Spleen (tissue), 7 donors: Measurements from ENCODE around the gene TNFRSF1B.
A peak's percentile ranks its signal among the peaks of the same experiment; 100 is the strongest.

Experiments
- CTCF ChIP-seq, 11 experiments: fragments of 200-600 bp in 7 of 11; fragments of 450-650 bp in 4 of 11; sonication (generic) in 4 of 11; IDR thresholded peaks in 8 of 11; conservative IDR thresholded peaks in 3 of 11; 1 replicate in 7 of 11; 2 replicates in 4 of 11; pipeline versions ENCODE4 v1.4.0 to v1.8.0; 2016 to 2021; ENCODE audit warnings: antibody characterized with exemption in 11 of 11, inconsistent platforms in 4 of 11, mild to moderate bottlenecking in 1 of 11
- POLR2A ChIP-seq, 3 donors: fragments of 450-650 bp; IDR thresholded peaks; one replicate each; pipeline ENCODE4 v1.5.1; 2017; ENCODE audit warnings: antibody characterized with exemption in 3 of 3, mild to moderate bottlenecking in 1 of 3
- POLR2AphosphoS5 ChIP-seq, 3 donors: sonication (generic); formaldehyde crosslinking; IDR thresholded peaks; one replicate each; pipeline ENCODE4 v1.5.1; 2017; ENCODE audit warnings: antibody characterized with exemption in 3 of 3
- donor health status: DM: no; HTN: no; CAD: no; lungs with moderate emphysema.
- donor health status: DM: no; HTN: no; CAD: no.
- donor health status: DM: no; HTN: no; CAD: no.

- TF ChIP-seq CTCF (IDR thresholded peaks at IDR 0.05 in 8 of 11, conservative IDR thresholded peaks at IDR 0.05 in 3 of 11): no peak
- TF ChIP-seq POLR2AphosphoS5 (IDR thresholded peaks at IDR 0.05): peak; percentile 70 to 81 (median 79)
- TF ChIP-seq POLR2A (IDR thresholded peaks at IDR 0.05): no peak
These were observed 8.4 kb downstream of the TNFRSF1B start for GRCh38 chr1:12174924-12175810.
